Activated naive CD4-positive, alpha-beta T cell (primary cell): ENCODE results near the gene LAMA3.

Source experiments
- DNase-seq, 4 experiments: peaks; one replicate each; lab custom pipeline; 2025; lab: John Stamatoyannopoulos, UW

LAMA3 gene

GRCh38 chr18:23853448-23854195 is 164.4 kb downstream of the LAMA3 start:
- DNase-seq = no peak

- no peak for DNase-seq
These were observed 166.5 kb downstream of the LAMA3 start for GRCh38 chr18:23855721-23856120.

- DNase-seq = no peak
These were observed 167.4 kb downstream of the LAMA3 start for GRCh38 chr18:23856466-23857163.

GRCh38 chr18:23857164-23857552 is 167.9 kb downstream of the LAMA3 start:
- no peak for DNase-seq

- DNase-seq = no peak
These were observed 168.5 kb downstream of the LAMA3 start for GRCh38 chr18:23857756-23858155.

- DNase-seq = no peak
These were observed 170.4 kb downstream of the LAMA3 start for GRCh38 chr18:23859466-23860336.

- no peak for DNase-seq
These were observed 172.1 kb downstream of the LAMA3 start for GRCh38 chr18:23861326-23861725.

- DNase-seq = no peak
These were observed 172.7 kb downstream of the LAMA3 start for GRCh38 chr18:23861805-23862470.

- no peak for DNase-seq
These were observed 175.4 kb downstream of the LAMA3 start for GRCh38 chr18:23864624-23865023.

- no peak for DNase-seq
These were observed 177.8 kb downstream of the LAMA3 start for GRCh38 chr18:23867006-23867405.

- DNase-seq = no peak
These were observed 179.0 kb downstream of the LAMA3 start for GRCh38 chr18:23868136-23868785.

GRCh38 chr18:23870676-23871380 is 181.6 kb downstream of the LAMA3 start:
- no peak for DNase-seq

GRCh38 chr18:23871410-23871809 is 182.2 kb downstream of the LAMA3 start:
- peak in 2 of 4 experiments; percentile 53 to 65 for DNase-seq

- DNase-seq = peak in 1 of 4 experiments; percentile 38
These were observed 183.7 kb downstream of the LAMA3 start for GRCh38 chr18:23872701-23873550.

- DNase-seq = no peak
These were observed 187.0 kb downstream of the LAMA3 start for GRCh38 chr18:23875966-23876895.

- DNase-seq = no peak
These were observed 187.7 kb downstream of the LAMA3 start for GRCh38 chr18:23876921-23877320.

- DNase-seq = no peak
These were observed 188.1 kb downstream of the LAMA3 start for GRCh38 chr18:23877371-23877770.

GRCh38 chr18:23878336-23878900 is 189.2 kb downstream of the LAMA3 start:
- DNase-seq = no peak
